ENCODE measurements around the gene NEAT1. TPM values are rescaled to one million over a fixed set of nuclear protein-coding genes. Genes with fewer than 3 reads are reported as not detected.

NEAT1 gene
- total and polyA plus RNA-seq, 9 of the 15 experiments (the other 6 are each of a cell fraction or from before 2014, with no cell fraction given), result 20.1 to 389 (median 62.8) TPM

GRCh38 chr11:65437436-65438227, 15.0 kb downstream of the NEAT1 start (continued):
- no peak for TF ChIP-seq RFX1 (IDR thresholded peaks at IDR 0.05)

- H3K27ac ChIP-seq (ENCODE audit: extremely low read depth, low read depth, low read length), result no peak overlapping the region
- peaks cover 90% of the 10 kb centered on the region for H3K36me3 ChIP-seq (ENCODE audit: control insufficient read depth, insufficient read depth, low read length)
- H4K20me1 ChIP-seq (replicated peaks; ENCODE audit: control insufficient read depth, insufficient read depth, low read length), result peaks cover 10% of the 10 kb centered on the region; the same call in 1 of the 2 replicates
- ATAC-seq, result no peak
- WGBS (ENCODE audit: insufficient coverage, low coverage, missing lambda C conversion rate), result 93% methylated on average over 9 of the region's 9 CpGs
- peaks cover 14 to 25% of the 10 kb centered on the region in 2 experiments; a peak in 4 of 5 replicates for H3K4me1 ChIP-seq (replicated peaks in 1 of 2; ENCODE audit: control insufficient read depth in 2 of 2, insufficient read depth in 2 of 2, low read length in 2 of 2)
- H3K27me3 ChIP-seq (ENCODE audit: control insufficient read depth in 2 of 2, insufficient read depth in 2 of 2, low read length in 2 of 2), result no peaks in the 10 kb centered on the region
- ChIA-PET CTCF (ENCODE audit: low intra/inter-chr PET ratio) (no interaction called here), POLR2A (interaction anchor here (0.7 to 12.0 kb wide), 8 partner anchors 9 to 117 kb away, joined by 3 to 309 read pairs (median 25); partner anchors contain the start of genes MALAT1 and NEAT1)
- H3K9me1 ChIP-seq (ENCODE audit: control insufficient read depth, insufficient read depth, low read length), result peaks cover 6% of the 10 kb centered on the region
- BruUV-seq (replicated peaks), result no TSS peak
- intact Hi-C loops (cut with micrococcal nuclease), result no loop called here
- no peak for FAIRE-seq
- no peak for DNase-seq (ENCODE audit: extremely low read depth in 1 of 4, low spot score in 3 of 4)
- no peak overlapping the region for H3K4me2 ChIP-seq (ENCODE audit: insufficient read depth, low read length)
- H3K4me3 ChIP-seq, result no peak overlapping the region
- in situ Hi-C loops (cut with MboI), result no loop called here
- H2AFZ ChIP-seq (ENCODE audit: low read depth, low read length), result no peak overlapping the region
- H3K79me2 ChIP-seq (ENCODE audit: control insufficient read depth, insufficient read depth, low read length), result peaks cover 93% of the 10 kb centered on the region
- H3K9me3 ChIP-seq (replicated peaks; ENCODE audit: control insufficient read depth, insufficient read depth, low read depth, low read length), result no peaks in the 10 kb centered on the region
- no peak overlapping the region for H3K9ac ChIP-seq (ENCODE audit: insufficient read depth in 1 of 2, low read depth in 2 of 2, low read length in 2 of 2)
- TF ChIP-seq POLR2B (IDR thresholded peaks at IDR 0.05; ENCODE audit: low read depth, partially characterized antibody), result peak; percentile 11
- no peak for TF ChIP-seq BRD9 (IDR thresholded peaks at IDR 0.05; ENCODE audit: low read depth, partially characterized antibody)
- TF ChIP-seq POLR2AphosphoS2 (IDR thresholded peaks at IDR 0.05; ENCODE audit: low read length), result peak; percentile 83; the same call in 1 of the 2 replicates
- no peak for TF ChIP-seq TSC22D4 (tag; IDR thresholded peaks at IDR 0.05)
- TF ChIP-seq FOXP1 (CRISPR knock-in tag; IDR thresholded peaks at IDR 0.05), result no peak
- TF ChIP-seq ZNF431 (CRISPR knock-in tag; IDR thresholded peaks at IDR 0.05), result no peak
- no peak for TF ChIP-seq GABPA (tag; conservative IDR thresholded peaks at IDR 0.05; ENCODE audit: low read depth)
- TF ChIP-seq PRMT5 (CRISPR knock-in tag; IDR thresholded peaks at IDR 0.05), result no peak
- no peak for TF ChIP-seq SMC3 (conservative IDR thresholded peaks at IDR 0.05; ENCODE audit: insufficient read depth, low read depth, low read length)
- no peak for TF ChIP-seq SRSF3 (IDR thresholded peaks at IDR 0.05; ENCODE audit: insufficient read depth, low read length)
- TF ChIP-seq RBM25 (IDR thresholded peaks at IDR 0.05; ENCODE audit: low read depth, low read length, severe bottlenecking), result peak; percentile 32
- no peak for TF ChIP-seq KLF6 (CRISPR knock-in tag; IDR thresholded peaks at IDR 0.05; ENCODE audit: borderline replicate concordance)
- no peak for TF ChIP-seq RFX5 (IDR thresholded peaks at IDR 0.05; ENCODE audit: low read depth, low read length)
- TF ChIP-seq TRIM24 (IDR thresholded peaks at IDR 0.05), result no peak
- no peak for TF ChIP-seq NCOA6 (IDR thresholded peaks at IDR 0.05)
- TF ChIP-seq HDAC1 (IDR thresholded peaks at IDR 0.05), result no peak
- TF ChIP-seq SRSF1 (IDR thresholded peaks at IDR 0.05; ENCODE audit: low read depth, low read length), result no peak
- TF ChIP-seq CTBP1 (IDR thresholded peaks at IDR 0.05; ENCODE audit: borderline replicate concordance), result no peak
- TF ChIP-seq POLR2A (conservative IDR thresholded peaks at IDR 0.05), result peak; percentile 14; the same call in 1 of the 2 replicates
- peak; percentile 88 for TF ChIP-seq ZNF146 (CRISPR knock-in tag; IDR thresholded peaks at IDR 0.05; ENCODE audit: unreplicated experiment)
Observed at GRCh38 chr11:65438257-65439151, 15.9 kb downstream of the NEAT1 start.

All from K562 (cell line).